Measurements from ENCODE around the gene FLII. TPM values are rescaled to one million over a fixed set of nuclear protein-coding genes. Genes with fewer than 3 reads are reported as not detected.

The FLII gene
- total RNA-seq, 2 experiments from 2014 or later: 334 to 354 TPM

- POLR2A ChIA-PET: interaction anchor here (0.8 kb wide), 1 partner anchor 16 kb away, joined by 3 read pairs; no protein-coding TSS in a partner anchor
- ATAC-seq (ENCODE audit: low read depth): no peak
- Mint-ChIP-seq H3K4me1 (no peaks in the 10 kb centered on the region), H3K9me3 (no peaks in the 10 kb centered on the region), H3K27ac (no peak overlapping the region), H3K4me3 (no peak overlapping the region), H3K27me3 (no peaks in the 10 kb centered on the region), H3K36me3 (peaks cover 9% of the 10 kb centered on the region)
- DNase-seq: no peak
Observed at GRCh38 chr17:18213666-18214270, 44.8 kb downstream of the FLII start.

GRCh38 chr17:18208092-18208491, 50.4 kb downstream of the FLII start:
- Mint-ChIP-seq H3K4me3 (no peak overlapping the region), H3K4me1 (peaks cover 4% of the 10 kb centered on the region), H3K9me3 (no peaks in the 10 kb centered on the region), H3K27me3 (no peaks in the 10 kb centered on the region), H3K27ac (no peak overlapping the region), H3K36me3 (peaks cover 10% of the 10 kb centered on the region)
- DNase-seq: no peak
- POLR2A ChIA-PET: no interaction called here
- ATAC-seq (ENCODE audit: low read depth): no peak

- peaks cover 10% of the 10 kb centered on the region for H3K36me3 Mint-ChIP-seq
- H3K27ac Mint-ChIP-seq: no peak overlapping the region
- H3K4me3 Mint-ChIP-seq: no peak overlapping the region
- ATAC-seq (ENCODE audit: low read depth): no peak
- POLR2A ChIA-PET: no interaction called here
- no peaks in the 10 kb centered on the region for H3K9me3 Mint-ChIP-seq
- no peaks in the 10 kb centered on the region for H3K27me3 Mint-ChIP-seq
- no peak for DNase-seq
- peaks cover 4% of the 10 kb centered on the region for H3K4me1 Mint-ChIP-seq
Observed at GRCh38 chr17:18206962-18207361, 51.6 kb downstream of the FLII start.

GRCh38 chr17:18205861-18206260, 52.7 kb downstream of the FLII start:
- Mint-ChIP-seq H3K27me3 (no peaks in the 10 kb centered on the region), H3K9me3 (no peaks in the 10 kb centered on the region), H3K4me3 (no peak overlapping the region), H3K36me3 (peaks cover 10% of the 10 kb centered on the region), H3K27ac (no peak overlapping the region), H3K4me1 (peaks cover 6% of the 10 kb centered on the region)
- DNase-seq (no peak), ATAC-seq (ENCODE audit: low read depth) (no peak)
- POLR2A ChIA-PET: no interaction called here

GRCh38 chr17:18203308-18203707, 55.2 kb downstream of the FLII start:
- DNase-seq (no peak), ATAC-seq (ENCODE audit: low read depth) (no peak)
- Mint-ChIP-seq H3K36me3 (peaks cover 6% of the 10 kb centered on the region), H3K9me3 (no peaks in the 10 kb centered on the region), H3K4me3 (no peak overlapping the region), H3K27ac (no peak overlapping the region), H3K27me3 (no peaks in the 10 kb centered on the region), H3K4me1 (peaks cover 12% of the 10 kb centered on the region)
- POLR2A ChIA-PET: no interaction called here

- DNase-seq (no peak), ATAC-seq (ENCODE audit: low read depth) (no peak)
- Mint-ChIP-seq H3K9me3 (no peaks in the 10 kb centered on the region), H3K4me1 (peaks cover 17% of the 10 kb centered on the region), H3K4me3 (no peak overlapping the region), H3K36me3 (peaks cover 11% of the 10 kb centered on the region), H3K27ac (no peak overlapping the region), H3K27me3 (no peaks in the 10 kb centered on the region)
- POLR2A ChIA-PET: no interaction called here
Observed at GRCh38 chr17:18201108-18201507, 57.4 kb downstream of the FLII start.

GRCh38 chr17:18198530-18198929, 60.0 kb downstream of the FLII start:
- peak overlapping the region; percentile 47 for H3K27ac Mint-ChIP-seq
- H3K4me3 Mint-ChIP-seq: no peak overlapping the region
- DNase-seq: no peak
- ATAC-seq (ENCODE audit: low read depth): no peak
- peaks cover 21% of the 10 kb centered on the region for H3K36me3 Mint-ChIP-seq
- peaks cover 22% of the 10 kb centered on the region for H3K4me1 Mint-ChIP-seq
- POLR2A ChIA-PET: interaction anchor here (1.1 kb wide), 1 partner anchor 15 kb away, joined by 3 read pairs; no protein-coding TSS in a partner anchor
- H3K27me3 Mint-ChIP-seq: no peaks in the 10 kb centered on the region
- no peaks in the 10 kb centered on the region for H3K9me3 Mint-ChIP-seq

GRCh38 chr17:18197535-18198194, 60.9 kb downstream of the FLII start:
- H3K4me3 Mint-ChIP-seq: no peak overlapping the region
- peaks cover 23% of the 10 kb centered on the region for H3K4me1 Mint-ChIP-seq
- ATAC-seq (ENCODE audit: low read depth) (no peak), DNase-seq (no peak)
- peaks cover 22% of the 10 kb centered on the region for H3K36me3 Mint-ChIP-seq
- H3K27ac Mint-ChIP-seq: peak overlapping the region; percentile 16
- POLR2A ChIA-PET: interaction anchor here (1.1 kb wide), 1 partner anchor 16 kb away, joined by 3 read pairs; no protein-coding TSS in a partner anchor
- H3K27me3 Mint-ChIP-seq: no peaks in the 10 kb centered on the region
- H3K9me3 Mint-ChIP-seq: no peaks in the 10 kb centered on the region

- H3K9me3 Mint-ChIP-seq: no peaks in the 10 kb centered on the region
- peaks cover 22% of the 10 kb centered on the region for H3K36me3 Mint-ChIP-seq
- no peak for DNase-seq
- H3K4me1 Mint-ChIP-seq: peaks cover 28% of the 10 kb centered on the region
- no peaks in the 10 kb centered on the region for H3K27me3 Mint-ChIP-seq
- no peak for ATAC-seq (ENCODE audit: low read depth)
- H3K27ac Mint-ChIP-seq: no peak overlapping the region
- POLR2A ChIA-PET: interaction anchor here (0.5 kb wide), 1 partner anchor 173 kb away, joined by 3 read pairs; no protein-coding TSS in a partner anchor
- no peak overlapping the region for H3K4me3 Mint-ChIP-seq
Observed at GRCh38 chr17:18195246-18195645, 63.3 kb downstream of the FLII start.

Other genes starting within 250 kb of the FLII start
- 10 to 100 TPM; 22.9 to 29.9 TPM for gene ATPAF2, start 219.6 kb downstream of the FLII start, total RNA-seq
- 10 to 100 TPM in 1 of 2 experiments, 1 to 10 TPM in 1; 9.4 to 10.6 TPM for gene GID4, start 219.3 kb downstream of the FLII start, total RNA-seq
- gene DRG2, start 170.8 kb downstream of the FLII start, total RNA-seq: 10 to 100 TPM; 43.6 to 53.2 TPM
- 1 to 10 TPM; 1.0 TPM for gene MYO15A, start 150.0 kb downstream of the FLII start, total RNA-seq
- gene ALKBH5, start 74.9 kb downstream of the FLII start, total RNA-seq: 100 to 1,000 TPM; 133 to 134 TPM
- gene LLGL1, start 33.1 kb downstream of the FLII start, total RNA-seq: 10 to 100 TPM; 21.3 to 21.6 TPM
- gene MIEF2, start 1.9 kb upstream of the FLII start, total RNA-seq: 10 to 100 TPM; 14.0 to 14.7 TPM
- gene TOP3A, start 56.3 kb upstream of the FLII start, total RNA-seq: 10 to 100 TPM; 61.5 to 61.7 TPM
- 10 to 100 TPM; 34.5 to 35.2 TPM for gene SMCR8, start 56.6 kb upstream of the FLII start, total RNA-seq
- 10 to 100 TPM; 45.4 to 48.1 TPM for gene SHMT1, start 104.8 kb upstream of the FLII start, total RNA-seq
- gene EVPLL, start 119.0 kb upstream of the FLII start, total RNA-seq: not detected
- 1 to 10 TPM; 5.9 to 6.5 TPM for gene LGALS9C, start 218.1 kb upstream of the FLII start, total RNA-seq

Data from activated naive CD8-positive, alpha-beta T cell treated with anti-CD3 and anti-CD28 coated beads, Interleukin-2, amount 10 ng/mL, durations not matched to agents 7 days and 5 days (primary cell).